ENCODE results near the gene SLC4A2. TPM values are rescaled to one million over a fixed set of nuclear protein-coding genes. Genes with fewer than 3 reads are reported as not detected.

SLC4A2 gene
- total RNA-seq, 1 donor from 2014 or later, result 66.5 TPM

DNA sequence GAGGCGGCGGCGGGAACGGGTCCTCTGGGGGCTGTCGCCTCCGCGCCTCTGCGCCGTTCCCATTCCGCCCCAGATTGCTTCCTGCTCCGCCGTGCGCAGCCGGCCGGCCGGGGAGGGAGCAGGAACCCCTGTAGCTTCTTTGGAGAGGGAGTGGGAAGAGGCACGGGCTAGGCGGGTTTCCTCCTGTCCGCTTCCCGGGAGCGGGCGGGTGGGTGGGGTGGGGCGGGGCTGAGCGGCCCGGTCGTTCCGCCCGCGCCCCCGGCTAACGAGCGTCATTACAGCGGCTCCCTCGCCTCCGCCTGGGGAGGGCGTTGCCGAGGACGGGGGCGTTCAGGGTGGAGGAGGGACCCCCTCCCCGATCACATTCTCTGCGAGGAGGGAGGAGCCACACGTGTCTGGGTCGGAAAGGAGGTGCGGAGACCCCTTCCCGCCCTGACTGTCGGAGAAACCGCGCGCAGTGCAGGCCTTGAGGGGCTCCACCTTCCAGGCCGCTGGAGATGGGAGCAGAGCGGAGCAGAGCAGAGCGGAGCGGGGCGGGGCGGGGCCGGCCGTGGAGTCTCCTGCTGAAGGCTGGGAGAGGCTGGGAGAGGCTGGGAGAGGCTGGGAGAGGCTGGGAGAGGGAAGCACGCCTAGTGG, 66.6 kb downstream of the SLC4A2 start:
- H3K9me3 ChIP-seq, result no peaks in the 10 kb centered on the region
- no peaks in the 10 kb centered on the region for H3K27me3 ChIP-seq
- no peak for DNase-seq (ENCODE audit: extremely low spot score in 2 of 2)
- intact Hi-C loops (cut with DNase I), result no loop called here
- H3K4me1 ChIP-seq, result peaks cover 32% of the 10 kb centered on the region
- H3K36me3 ChIP-seq, result peaks cover 0 to 51% of the 10 kb centered on the region in 2 donors
- peak overlapping the region; percentile 34 to 44 for H3K4me3 ChIP-seq
- peak overlapping the region; percentile 18 for H3K27ac ChIP-seq
- no peak for TF ChIP-seq POLR2AphosphoS5 (IDR thresholded peaks at IDR 0.05; ENCODE audit: insufficient read depth in 1 of 2, low read depth in 1 of 2)
- TF ChIP-seq POLR2A (IDR thresholded peaks at IDR 0.05), result no peak
- TF ChIP-seq, protein P1, sequence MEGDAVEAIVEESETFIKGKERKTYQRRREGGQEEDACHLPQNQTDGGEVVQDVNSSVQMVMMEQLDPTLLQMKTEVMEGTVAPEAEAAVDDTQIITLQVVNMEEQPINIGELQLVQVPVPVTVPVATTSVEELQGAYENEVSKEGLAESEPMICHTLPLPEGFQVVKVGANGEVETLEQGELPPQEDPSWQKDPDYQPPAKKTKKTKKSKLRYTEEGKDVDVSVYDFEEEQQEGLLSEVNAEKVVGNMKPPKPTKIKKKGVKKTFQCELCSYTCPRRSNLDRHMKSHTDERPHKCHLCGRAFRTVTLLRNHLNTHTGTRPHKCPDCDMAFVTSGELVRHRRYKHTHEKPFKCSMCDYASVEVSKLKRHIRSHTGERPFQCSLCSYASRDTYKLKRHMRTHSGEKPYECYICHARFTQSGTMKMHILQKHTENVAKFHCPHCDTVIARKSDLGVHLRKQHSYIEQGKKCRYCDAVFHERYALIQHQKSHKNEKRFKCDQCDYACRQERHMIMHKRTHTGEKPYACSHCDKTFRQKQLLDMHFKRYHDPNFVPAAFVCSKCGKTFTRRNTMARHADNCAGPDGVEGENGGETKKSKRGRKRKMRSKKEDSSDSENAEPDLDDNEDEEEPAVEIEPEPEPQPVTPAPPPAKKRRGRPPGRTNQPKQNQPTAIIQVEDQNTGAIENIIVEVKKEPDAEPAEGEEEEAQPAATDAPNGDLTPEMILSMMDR (IDR thresholded peaks at IDR 0.05), result no peak

Other genes with a start within 250 kb of the SLC4A2 start
- not detected for gene AOC1, start 207.1 kb upstream of the SLC4A2 start, total RNA-seq
- gene KCNH2, start 81.3 kb upstream of the SLC4A2 start, total RNA-seq, result 6.4 TPM
- gene NOS3, start 68.6 kb upstream of the SLC4A2 start, total RNA-seq, result 22.8 TPM
- gene ATG9B, start 35.1 kb upstream of the SLC4A2 start, total RNA-seq, result 34.1 TPM
- 38.3 TPM for gene ABCB8, start 31.1 kb upstream of the SLC4A2 start, total RNA-seq
- 3.7 TPM for gene ASIC3, start 11.1 kb upstream of the SLC4A2 start, total RNA-seq
- gene CDK5, start 1.7 kb upstream of the SLC4A2 start, total RNA-seq, result 4.2 TPM
- 60.2 TPM for gene FASTK, start 21.2 kb downstream of the SLC4A2 start, total RNA-seq
- gene TMUB1, start 23.9 kb downstream of the SLC4A2 start, total RNA-seq, result 40.3 TPM
- gene AGAP3, start 26.9 kb downstream of the SLC4A2 start, total RNA-seq, result 98.2 TPM
- gene GBX1, start 108.1 kb downstream of the SLC4A2 start, total RNA-seq, result not detected
- gene ASB10, start 127.7 kb downstream of the SLC4A2 start, total RNA-seq, result not detected
- gene H2BK1, start 150.9 kb downstream of the SLC4A2 start, total RNA-seq, result not detected
- 25.3 TPM for gene ABCF2, start 167.6 kb downstream of the SLC4A2 start, total RNA-seq
- 28.0 TPM for gene CHPF2, start 172.9 kb downstream of the SLC4A2 start, total RNA-seq
- gene SMARCD3, start 189.1 kb downstream of the SLC4A2 start, total RNA-seq, result 39.8 TPM